ENCODE measurements around the gene GPATCH2.
"Not testable (repeated sequence)": the region's sequence is repeated elsewhere in the genome, so short reads cannot be mapped to it uniquely, and the experiment has no call there.

The GPATCH2 gene

GRCh38 chr1:217535601-217536377, 95.1 kb downstream of the GPATCH2 start:
- TF ChIP-seq JUND (IDR thresholded peaks at IDR 0.05; ENCODE audit: low read depth), result no peak
- in situ Hi-C loops (cut with HindIII; ENCODE audit: low pct_unique_long_range_greater_than_20kb, low sequenced_read_pairs), result no loop called here
- DNase-seq (ENCODE audit: low read depth in 1 of 2, low spot score in 1 of 2), result no peak

GRCh38 chr1:217534566-217534965, 96.3 kb downstream of the GPATCH2 start:
- DNase-seq (ENCODE audit: low read depth in 1 of 2, low spot score in 1 of 2), result peak in 1 of 2 experiments; percentile 12
- in situ Hi-C loops (cut with HindIII; ENCODE audit: low pct_unique_long_range_greater_than_20kb, low sequenced_read_pairs), result no loop called here
- TF ChIP-seq JUND (IDR thresholded peaks at IDR 0.05; ENCODE audit: low read depth), result no peak

- in situ Hi-C loops (cut with HindIII; ENCODE audit: low pct_unique_long_range_greater_than_20kb, low sequenced_read_pairs), result no loop called here
- TF ChIP-seq JUND (IDR thresholded peaks at IDR 0.05; ENCODE audit: low read depth), result no peak
- DNase-seq (ENCODE audit: low read depth in 1 of 2, low spot score in 1 of 2), result no peak
Measured at GRCh38 chr1:217528271-217528670, 102.6 kb downstream of the GPATCH2 start.

- no peak for DNase-seq (ENCODE audit: low read depth in 1 of 2, low spot score in 1 of 2)
- in situ Hi-C loops (cut with HindIII; ENCODE audit: low pct_unique_long_range_greater_than_20kb, low sequenced_read_pairs), result no loop called here
Measured at GRCh38 chr1:217527151-217527550, 103.7 kb downstream of the GPATCH2 start.

GRCh38 chr1:217526636-217527035, 104.3 kb downstream of the GPATCH2 start:
- in situ Hi-C loops (cut with HindIII; ENCODE audit: low pct_unique_long_range_greater_than_20kb, low sequenced_read_pairs), result no loop called here
- TF ChIP-seq JUND (IDR thresholded peaks at IDR 0.05; ENCODE audit: low read depth), result no peak
- no peak for DNase-seq (ENCODE audit: low read depth in 1 of 2, low spot score in 1 of 2)

More at GRCh38 chr1:217527151-217527550, 103.7 kb downstream of the GPATCH2 start:
- TF ChIP-seq JUND (IDR thresholded peaks at IDR 0.05; ENCODE audit: low read depth), result no peak

GRCh38 chr1:217525773-217526490, 105.0 kb downstream of the GPATCH2 start:
- TF ChIP-seq JUND (IDR thresholded peaks at IDR 0.05; ENCODE audit: low read depth), result no peak
- no peak for DNase-seq (ENCODE audit: low read depth in 1 of 2, low spot score in 1 of 2)
- in situ Hi-C loops (cut with HindIII; ENCODE audit: low pct_unique_long_range_greater_than_20kb, low sequenced_read_pairs), result no loop called here

GRCh38 chr1:217524787-217525520, 105.9 kb downstream of the GPATCH2 start:
- in situ Hi-C loops (cut with HindIII; ENCODE audit: low pct_unique_long_range_greater_than_20kb, low sequenced_read_pairs), result no loop called here
- no peak for DNase-seq (ENCODE audit: low read depth in 1 of 2, low spot score in 1 of 2)
- no peak for TF ChIP-seq JUND (IDR thresholded peaks at IDR 0.05; ENCODE audit: low read depth)

GRCh38 chr1:217523921-217524320, 107.0 kb downstream of the GPATCH2 start:
- in situ Hi-C loops (cut with HindIII; ENCODE audit: low pct_unique_long_range_greater_than_20kb, low sequenced_read_pairs), result not testable (repeated sequence)

GRCh38 chr1:217522277-217522676, 108.6 kb downstream of the GPATCH2 start:
- in situ Hi-C loops (cut with HindIII; ENCODE audit: low pct_unique_long_range_greater_than_20kb, low sequenced_read_pairs), result no loop called here

More at GRCh38 chr1:217523921-217524320, 107.0 kb downstream of the GPATCH2 start:
- DNase-seq (ENCODE audit: low read depth in 1 of 2, low spot score in 1 of 2), result not testable (repeated sequence)

GRCh38 chr1:217521317-217521716, 109.6 kb downstream of the GPATCH2 start:
- DNase-seq (ENCODE audit: low read depth in 1 of 2, low spot score in 1 of 2), result no peak
- in situ Hi-C loops (cut with HindIII; ENCODE audit: low pct_unique_long_range_greater_than_20kb, low sequenced_read_pairs), result no loop called here
- TF ChIP-seq JUND (IDR thresholded peaks at IDR 0.05; ENCODE audit: low read depth), result no peak

More at GRCh38 chr1:217522277-217522676, 108.6 kb downstream of the GPATCH2 start:
- no peak for TF ChIP-seq JUND (IDR thresholded peaks at IDR 0.05; ENCODE audit: low read depth)
- peak in 1 of 2 experiments; percentile 15 for DNase-seq (ENCODE audit: low read depth in 1 of 2, low spot score in 1 of 2)

GRCh38 chr1:217506878-217507277, 124.0 kb downstream of the GPATCH2 start:
- no peak for TF ChIP-seq JUND (IDR thresholded peaks at IDR 0.05; ENCODE audit: low read depth)
- in situ Hi-C loops (cut with HindIII; ENCODE audit: low pct_unique_long_range_greater_than_20kb, low sequenced_read_pairs), result no loop called here
- no peak for DNase-seq (ENCODE audit: low read depth in 1 of 2, low spot score in 1 of 2)

GRCh38 chr1:217498209-217498608, 132.7 kb downstream of the GPATCH2 start:
- in situ Hi-C loops (cut with HindIII; ENCODE audit: low pct_unique_long_range_greater_than_20kb, low sequenced_read_pairs), result no loop called here
- no peak for DNase-seq (ENCODE audit: low read depth in 1 of 2, low spot score in 1 of 2)
- no peak for TF ChIP-seq JUND (IDR thresholded peaks at IDR 0.05; ENCODE audit: low read depth)
